ENCODE results near the gene GAD1. TPM values are rescaled to one million over a fixed set of nuclear protein-coding genes. Genes with fewer than 3 reads are reported as not detected.

The GAD1 gene
- total RNA-seq, 2 experiments from 2014 or later: not detected

- Histone ChIP-seq H2AFZ (ENCODE audit: low read length) (no peak overlapping the region), H3K4me2 (ENCODE audit: low read length) (no peak overlapping the region), H3K36me3 (ENCODE audit: insufficient read depth, low read length) (no peaks in the 10 kb centered on the region), H3K4me3 (ENCODE audit: low read depth, low read length, poor library complexity, severe bottlenecking) (no peak overlapping the region), H3K27ac (ENCODE audit: low read depth, low read length, poor library complexity, severe bottlenecking) (no peak overlapping the region), H3K4me1 (ENCODE audit: insufficient read depth, low read length, poor library complexity, severe bottlenecking) (no peaks in the 10 kb centered on the region), H4K20me1 (ENCODE audit: insufficient read depth, low read length) (no peaks in the 10 kb centered on the region), H3K9me2 (ENCODE audit: insufficient read depth, low read length) (no peaks in the 10 kb centered on the region), H3K79me2 (ENCODE audit: insufficient read depth, low read depth, low read length) (no peaks in the 10 kb centered on the region), H3K9me3 (ENCODE audit: low read length) (no peaks in the 10 kb centered on the region)
- intact Hi-C loops (cut with micrococcal nuclease; ENCODE audit: unreplicated experiment): loop anchor here (2.0 to 10.0 kb wide), 4 partner anchors 409 to 879 kb away; no protein-coding TSS in a partner anchor
- CTCF ChIA-PET (ENCODE audit: unreplicated experiment): interaction anchor here (0.7 kb wide), 1 partner anchor 41 kb away, joined by 5 read pairs; no protein-coding TSS in a partner anchor
- no peak for DNase-seq (ENCODE audit: low spot score)
- no TSS peak for BruUV-seq (replicated peaks)
- no peak for TF ChIP-seq EZH2phosphoT487 (IDR thresholded peaks at IDR 0.05; ENCODE audit: borderline replicate concordance, low read depth, low read length)
- no peak for TF ChIP-seq CTCF (conservative IDR thresholded peaks at IDR 0.05; ENCODE audit: low read length)
- POLR2A ChIA-PET: no interaction called here
Observed at GRCh38 chr2:170813611-170814532, 2.8 kb upstream of the GAD1 start.

- Histone ChIP-seq H3K36me3 (ENCODE audit: insufficient read depth, low read length) (no peaks in the 10 kb centered on the region), H3K4me2 (ENCODE audit: low read length) (no peak overlapping the region), H3K4me1 (ENCODE audit: insufficient read depth, low read length, poor library complexity, severe bottlenecking) (no peaks in the 10 kb centered on the region), H3K27ac (ENCODE audit: low read depth, low read length, poor library complexity, severe bottlenecking) (no peak overlapping the region), H4K20me1 (ENCODE audit: insufficient read depth, low read length) (no peaks in the 10 kb centered on the region), H3K9me2 (ENCODE audit: insufficient read depth, low read length) (no peaks in the 10 kb centered on the region), H3K4me3 (ENCODE audit: low read depth, low read length, poor library complexity, severe bottlenecking) (no peak overlapping the region), H2AFZ (ENCODE audit: low read length) (no peak overlapping the region), H3K79me2 (ENCODE audit: insufficient read depth, low read depth, low read length) (no peaks in the 10 kb centered on the region), H3K9me3 (ENCODE audit: low read length) (no peaks in the 10 kb centered on the region)
- BruUV-seq (replicated peaks): no TSS peak
- DNase-seq (ENCODE audit: low spot score): no peak
- ChIA-PET CTCF (ENCODE audit: unreplicated experiment) (no interaction called here), POLR2A (no interaction called here)
- intact Hi-C loops (cut with micrococcal nuclease; ENCODE audit: unreplicated experiment): loop anchor here (5.0 to 10.0 kb wide), 3 partner anchors 410 to 880 kb away; no protein-coding TSS in a partner anchor
- TF ChIP-seq CTCF (conservative IDR thresholded peaks at IDR 0.05; ENCODE audit: low read length) (no peak), EZH2phosphoT487 (IDR thresholded peaks at IDR 0.05; ENCODE audit: borderline replicate concordance, low read depth, low read length) (no peak)
Observed at GRCh38 chr2:170814533-170815230, 2.0 kb upstream of the GAD1 start.

All from OCI-LY7 (cell line).